ENCODE data around the gene RAPGEFL1. TPM values are rescaled to one million over a fixed set of nuclear protein-coding genes. Genes with fewer than 3 reads are reported as not detected.
"Not testable (repeated sequence)": the region's sequence is repeated elsewhere in the genome, so short reads cannot be mapped to it uniquely, and the experiment has no call there.

Gene RAPGEFL1
- total and polyA plus RNA-seq, 4 donors = 0.82 to 3.2 (median 1.4) TPM

- 86% methylated on average over 2 of the region's 2 CpGs for WGBS
- Histone ChIP-seq H3K27ac (ENCODE audit: low read depth in 1 of 2, low read length in 2 of 2) (no peak overlapping the region), H3K27me3 (ENCODE audit: control insufficient read depth in 4 of 4, insufficient read depth in 4 of 4, low read length in 3 of 4) (no peaks in the 10 kb centered on the region), H3K9me3 (ENCODE audit: control insufficient read depth in 4 of 4, low read length in 3 of 4) (no peaks in the 10 kb centered on the region), H3K4me3 (ENCODE audit: low read depth in 1 of 3, low read length in 3 of 3) (no peak overlapping the region), H3K4me1 (ENCODE audit: control insufficient read depth in 4 of 4, insufficient read depth in 4 of 4, low read length in 3 of 4) (no peaks in the 10 kb centered on the region), H3K9ac (ENCODE audit: low read depth in 1 of 2, low read length in 2 of 2) (no peak overlapping the region), H3K36me3 (ENCODE audit: control insufficient read depth in 4 of 4, insufficient read depth in 3 of 4, low read depth in 1 of 4, low read length in 3 of 4) (no peaks in the 10 kb centered on the region)
- no peak for DNase-seq (ENCODE audit: low spot score)
- TF ChIP-seq RXRA (IDR thresholded peaks at IDR 0.05) = no peak
- no peak for TF ChIP-seq CTCF (IDR thresholded peaks at IDR 0.05; ENCODE audit: low read depth, low read length, missing input control)
- TF ChIP-seq HNF4G (IDR thresholded peaks at IDR 0.05) = no peak
- TF ChIP-seq JUND (IDR thresholded peaks at IDR 0.05) = no peak
- no peak for TF ChIP-seq TAF1 (conservative IDR thresholded peaks at IDR 0.05)
- no peak for TF ChIP-seq FOXA1 (IDR thresholded peaks at IDR 0.05)
- no peak for TF ChIP-seq EGR1 (IDR thresholded peaks at IDR 0.05; ENCODE audit: low read depth in 2 of 2)
- no peak for TF ChIP-seq RAD21 (IDR thresholded peaks at IDR 0.05)
- no peak for TF ChIP-seq HNF4A (conservative IDR thresholded peaks at IDR 0.05)
- no peak for TF ChIP-seq ATF3 (IDR thresholded peaks at IDR 0.05)
- no peak for TF ChIP-seq NR2F2 (IDR thresholded peaks at IDR 0.05)
These were observed 32.3 kb downstream of the RAPGEFL1 start for GRCh38 chr17:40209404-40210093.

- H3K9me3 ChIP-seq (ENCODE audit: control insufficient read depth in 4 of 4, low read length in 3 of 4); H3K9ac ChIP-seq (ENCODE audit: low read depth in 1 of 2, low read length in 2 of 2); H3K27me3 ChIP-seq (ENCODE audit: control insufficient read depth in 4 of 4, insufficient read depth in 4 of 4, low read length in 3 of 4); H3K36me3 ChIP-seq (ENCODE audit: control insufficient read depth in 4 of 4, insufficient read depth in 3 of 4, low read depth in 1 of 4, low read length in 3 of 4); DNase-seq (ENCODE audit: low spot score); H3K27ac ChIP-seq (ENCODE audit: low read depth in 1 of 2, low read length in 2 of 2); H3K4me3 ChIP-seq (ENCODE audit: low read depth in 1 of 3, low read length in 3 of 3); H3K4me1 ChIP-seq (ENCODE audit: control insufficient read depth in 4 of 4, insufficient read depth in 4 of 4, low read length in 3 of 4): not testable (repeated sequence)
- WGBS = 89% methylated on average over 6 of the region's 6 CpGs
These were observed 36.6 kb downstream of the RAPGEFL1 start for GRCh38 chr17:40213914-40214313.

- H3K27ac ChIP-seq (ENCODE audit: low read depth in 1 of 2, low read length in 2 of 2) = no peak overlapping the region
- no peaks in the 10 kb centered on the region for H3K9me3 ChIP-seq (ENCODE audit: control insufficient read depth in 4 of 4, low read length in 3 of 4)
- no peaks in the 10 kb centered on the region for H3K36me3 ChIP-seq (ENCODE audit: control insufficient read depth in 4 of 4, insufficient read depth in 3 of 4, low read depth in 1 of 4, low read length in 3 of 4)
- peak overlapping the region in 1 of 3 donors; percentile 15 for H3K4me3 ChIP-seq (ENCODE audit: low read depth in 1 of 3, low read length in 3 of 3)
- H3K4me1 ChIP-seq (ENCODE audit: control insufficient read depth in 4 of 4, insufficient read depth in 4 of 4, low read length in 3 of 4) = peaks cover 1 to 8% (median 6%) of the 10 kb centered on the region in 4 donors
- no peaks in the 10 kb centered on the region for H3K27me3 ChIP-seq (ENCODE audit: control insufficient read depth in 4 of 4, insufficient read depth in 4 of 4, low read length in 3 of 4)
- H3K9ac ChIP-seq (ENCODE audit: low read depth in 1 of 2, low read length in 2 of 2) = no peak overlapping the region
- no peak for DNase-seq (ENCODE audit: low spot score)
- no peak for TF ChIP-seq REST (IDR thresholded peaks at IDR 0.05)
- no peak for TF ChIP-seq JUND (IDR thresholded peaks at IDR 0.05)
- TF ChIP-seq ATF3 (IDR thresholded peaks at IDR 0.05) = no peak
- no peak for TF ChIP-seq HNF4G (IDR thresholded peaks at IDR 0.05)
- no peak for TF ChIP-seq TAF1 (conservative IDR thresholded peaks at IDR 0.05)
- 86% methylated on average over 7 of the region's 7 CpGs for WGBS
These were observed 40.9 kb downstream of the RAPGEFL1 start for GRCh38 chr17:40218006-40218739.

Measured in liver (tissue), 9 donors.